ENCODE measurements around the gene PRKAR1B.
"Not testable (repeated sequence)": the region's sequence is repeated elsewhere in the genome, so short reads cannot be mapped to it uniquely, and the experiment has no call there.

Gene PRKAR1B

GRCh38 chr7:628826-629225 is 98.3 kb downstream of the PRKAR1B start:
- no peak for DNase-seq (ENCODE audit: low read depth in 2 of 3, low spot score in 2 of 3)

GRCh38 chr7:628402-628763 is 98.7 kb downstream of the PRKAR1B start:
- no peak for DNase-seq (ENCODE audit: low read depth in 2 of 3, low spot score in 2 of 3)

- DNase-seq (ENCODE audit: low read depth in 2 of 3, low spot score in 2 of 3), result no peak
These were observed 99.2 kb downstream of the PRKAR1B start for GRCh38 chr7:627661-628401.

GRCh38 chr7:625376-625971 is 101.6 kb downstream of the PRKAR1B start:
- DNase-seq (ENCODE audit: low read depth in 2 of 3, low spot score in 2 of 3), result no peak

GRCh38 chr7:623464-623863 is 103.6 kb downstream of the PRKAR1B start:
- no peak for DNase-seq (ENCODE audit: low read depth in 2 of 3, low spot score in 2 of 3)

- no peak for DNase-seq (ENCODE audit: low read depth in 2 of 3, low spot score in 2 of 3)
These were observed 105.4 kb downstream of the PRKAR1B start for GRCh38 chr7:621572-622285.

GRCh38 chr7:620885-621284 is 106.2 kb downstream of the PRKAR1B start:
- no peak for DNase-seq (ENCODE audit: low read depth in 2 of 3, low spot score in 2 of 3)

- DNase-seq (ENCODE audit: low read depth in 2 of 3, low spot score in 2 of 3), result no peak
These were observed 107.0 kb downstream of the PRKAR1B start for GRCh38 chr7:620056-620455.

GRCh38 chr7:619368-619840 is 107.7 kb downstream of the PRKAR1B start:
- DNase-seq (ENCODE audit: low read depth in 2 of 3, low spot score in 2 of 3), result no peak

- DNase-seq (ENCODE audit: low read depth in 2 of 3, low spot score in 2 of 3), result no peak
These were observed 108.3 kb downstream of the PRKAR1B start for GRCh38 chr7:618539-619367.

- DNase-seq (ENCODE audit: low read depth in 2 of 3, low spot score in 2 of 3), result no peak
These were observed 109.2 kb downstream of the PRKAR1B start for GRCh38 chr7:617614-618538.

GRCh38 chr7:613442-614140 is 113.5 kb downstream of the PRKAR1B start:
- DNase-seq (ENCODE audit: low read depth in 2 of 3, low spot score in 2 of 3), result no peak

GRCh38 chr7:611837-612236 is 115.2 kb downstream of the PRKAR1B start:
- DNase-seq (ENCODE audit: low read depth in 2 of 3, low spot score in 2 of 3), result not testable (repeated sequence)

- no peak for DNase-seq (ENCODE audit: low read depth in 2 of 3, low spot score in 2 of 3)
These were observed 115.7 kb downstream of the PRKAR1B start for GRCh38 chr7:611281-611810.

- DNase-seq (ENCODE audit: low read depth in 2 of 3, low spot score in 2 of 3), result no peak
These were observed 116.4 kb downstream of the PRKAR1B start for GRCh38 chr7:610531-611280.

GRCh38 chr7:610141-610530 is 116.9 kb downstream of the PRKAR1B start:
- no peak for DNase-seq (ENCODE audit: low read depth in 2 of 3, low spot score in 2 of 3)

- DNase-seq (ENCODE audit: low read depth in 2 of 3, low spot score in 2 of 3), result no peak
These were observed 117.7 kb downstream of the PRKAR1B start for GRCh38 chr7:609365-609764.

- no peak for DNase-seq (ENCODE audit: low read depth in 2 of 3, low spot score in 2 of 3)
These were observed 118.1 kb downstream of the PRKAR1B start for GRCh38 chr7:608954-609353.

- no peak for DNase-seq (ENCODE audit: low read depth in 2 of 3, low spot score in 2 of 3)
These were observed 118.7 kb downstream of the PRKAR1B start for GRCh38 chr7:608361-608760.
